Suprapubic skin (tissue), 4 donors: ENCODE results near the gene CAMK1D. TPM values are rescaled to one million over a fixed set of nuclear protein-coding genes. Genes with fewer than 3 reads are reported as not detected.
"Not testable (repeated sequence)": the region's sequence is repeated elsewhere in the genome, so short reads cannot be mapped to it uniquely, and the experiment has no call there.

Source experiments
- DNase-seq, 2 donors: peaks; one replicate each; pipeline ENCODE4 v3.0.0-alpha.2; 2019; ENCODE audit warnings: low spot score in 2 of 2
- H3K27ac ChIP-seq: fragments of 200-600 bp; sonication (generic); one replicate; pipeline ENCODE4 v1.5.1; 2019
- H3K27me3 ChIP-seq: fragments of 200-600 bp; sonication (generic); one replicate; pipeline ENCODE4 v1.5.1; 2019
- H3K36me3 ChIP-seq: fragments of 200-600 bp; sonication (generic); one replicate; pipeline ENCODE4 v1.5.1; 2019
- H3K4me1 ChIP-seq: fragments of 200-600 bp; sonication (generic); one replicate; pipeline ENCODE4 v1.5.1; 2019
- H3K4me3 ChIP-seq: fragments of 200-600 bp; sonication (generic); one replicate; pipeline ENCODE4 v1.5.1; 2019; ENCODE audit warnings: mild to moderate bottlenecking
- H3K9me3 ChIP-seq: fragments of 200-600 bp; sonication (generic); one replicate; pipeline ENCODE4 v1.5.1; 2019
- EP300 ChIP-seq: sonication (generic); formaldehyde crosslinking; IDR thresholded peaks from one replicate; pipeline ENCODE4 v1.6.1; 2017; ENCODE audit warnings: antibody characterized with exemption
- POLR2A ChIP-seq, 2 donors: fragments of 450-650 bp; IDR thresholded peaks; one replicate each; pipeline ENCODE4 v1.6.1; 2017; ENCODE audit warnings: antibody characterized with exemption in 2 of 2, mild to moderate bottlenecking in 2 of 2, moderate library complexity in 2 of 2
- POLR2AphosphoS5 ChIP-seq, 3 donors: sonication (generic); formaldehyde crosslinking; IDR thresholded peaks; one replicate each; pipeline ENCODE4 v1.6.1; 2017; ENCODE audit warnings: antibody characterized with exemption in 3 of 3
- WGBS: methylation state at CpG from one replicate; pipeline ENCODE4 v1.1.5; 2018; 5-methylcytosine and 5-hydroxymethylcytosine counted together
- total RNA-seq, 4 donors: library from RNA; depleted of rRNA; stranded (reverse); fragments of >200 nt; gene quantifications; one replicate each; pipeline ENCODE4 v1.1.0, GENCODE V29; 2016
- TF ChIP-seq, protein P1 (sequence below), 2 donors: fragments of 200-600 bp in 1 of 2; fragments of 450-650 bp in 1 of 2; sonication (generic) in 1 of 2; IDR thresholded peaks; one replicate each; pipeline ENCODE4 v1.5.1; 2016 to 2019; ENCODE audit warnings: antibody characterized with exemption in 2 of 2, mild to moderate bottlenecking in 1 of 2, moderate library complexity in 1 of 2

CAMK1D gene
- total RNA-seq, 4 donors from 2014 or later: 26.4 to 31.3 (median 30.2) TPM

- Histone ChIP-seq H3K27ac (no peak overlapping the region), H3K36me3 (no peaks in the 10 kb centered on the region), H3K4me3 (no peak overlapping the region), H3K4me1 (peaks cover 9% of the 10 kb centered on the region), H3K27me3 (no peaks in the 10 kb centered on the region), H3K9me3 (no peaks in the 10 kb centered on the region)
- no peak for DNase-seq
- TF ChIP-seq POLR2A (IDR thresholded peaks at IDR 0.05): no peak
- 79% methylated on average over 5 of the region's 5 CpGs for WGBS
These were observed 11.1 kb downstream of the CAMK1D start for GRCh38 chr10:12360461-12360860.

DNA sequence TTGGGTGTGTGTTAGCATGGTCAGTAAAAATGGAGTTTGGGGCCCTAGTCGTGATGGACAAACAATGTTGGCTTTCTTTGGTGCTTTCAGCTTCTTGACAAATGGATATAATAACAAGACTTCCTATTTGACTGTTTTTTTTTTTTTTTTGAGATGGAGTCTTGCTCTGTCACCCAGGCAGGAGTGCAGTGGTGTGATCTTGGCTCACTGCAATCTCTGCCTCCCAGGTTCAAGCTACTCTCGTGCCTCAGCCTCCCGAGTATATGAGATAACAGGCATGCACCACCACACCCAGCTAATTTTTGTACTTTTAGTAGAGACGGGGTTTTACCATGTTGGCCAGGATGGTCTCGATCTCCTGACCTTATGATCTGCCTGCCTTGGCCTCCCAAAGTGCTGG lies 11.8 kb downstream of the CAMK1D start:
- not testable (repeated sequence) for H3K4me1 ChIP-seq, H3K36me3 ChIP-seq, H3K27me3 ChIP-seq, H3K9me3 ChIP-seq, H3K4me3 ChIP-seq, H3K27ac ChIP-seq
- WGBS: 92% methylated on average over 5 of the region's 5 CpGs
- DNase-seq: peak in 1 of 2 donors; percentile 7

DNA sequence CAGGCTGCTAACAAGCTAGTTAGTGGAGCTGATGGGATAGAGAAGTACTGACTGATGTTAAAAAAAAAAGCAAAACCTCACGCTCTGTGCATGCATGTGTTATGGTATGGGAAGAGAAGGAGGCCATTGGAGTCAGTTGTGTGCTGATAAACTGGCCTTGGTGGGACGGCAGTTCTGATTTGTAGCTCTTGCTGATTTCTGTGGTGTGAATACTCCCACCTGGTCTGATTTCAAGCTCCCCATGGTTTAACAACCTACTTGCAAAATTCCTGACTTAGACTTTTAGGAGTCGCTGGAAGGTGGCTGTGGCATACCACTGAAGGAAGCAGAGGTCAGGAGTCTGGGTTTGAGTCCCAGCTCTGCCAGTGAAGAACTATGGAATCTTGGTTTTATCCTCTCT lies 15.2 kb downstream of the CAMK1D start:
- DNase-seq: no peak
- H3K9me3 ChIP-seq: no peaks in the 10 kb centered on the region
- no peak overlapping the region for H3K4me3 ChIP-seq
- TF ChIP-seq, protein P1, sequence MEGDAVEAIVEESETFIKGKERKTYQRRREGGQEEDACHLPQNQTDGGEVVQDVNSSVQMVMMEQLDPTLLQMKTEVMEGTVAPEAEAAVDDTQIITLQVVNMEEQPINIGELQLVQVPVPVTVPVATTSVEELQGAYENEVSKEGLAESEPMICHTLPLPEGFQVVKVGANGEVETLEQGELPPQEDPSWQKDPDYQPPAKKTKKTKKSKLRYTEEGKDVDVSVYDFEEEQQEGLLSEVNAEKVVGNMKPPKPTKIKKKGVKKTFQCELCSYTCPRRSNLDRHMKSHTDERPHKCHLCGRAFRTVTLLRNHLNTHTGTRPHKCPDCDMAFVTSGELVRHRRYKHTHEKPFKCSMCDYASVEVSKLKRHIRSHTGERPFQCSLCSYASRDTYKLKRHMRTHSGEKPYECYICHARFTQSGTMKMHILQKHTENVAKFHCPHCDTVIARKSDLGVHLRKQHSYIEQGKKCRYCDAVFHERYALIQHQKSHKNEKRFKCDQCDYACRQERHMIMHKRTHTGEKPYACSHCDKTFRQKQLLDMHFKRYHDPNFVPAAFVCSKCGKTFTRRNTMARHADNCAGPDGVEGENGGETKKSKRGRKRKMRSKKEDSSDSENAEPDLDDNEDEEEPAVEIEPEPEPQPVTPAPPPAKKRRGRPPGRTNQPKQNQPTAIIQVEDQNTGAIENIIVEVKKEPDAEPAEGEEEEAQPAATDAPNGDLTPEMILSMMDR (IDR thresholded peaks at IDR 0.05): no peak
- no peaks in the 10 kb centered on the region for H3K4me1 ChIP-seq
- no peaks in the 10 kb centered on the region for H3K36me3 ChIP-seq
- WGBS: 93% methylated on average over 3 of the region's 3 CpGs
- H3K27me3 ChIP-seq: no peaks in the 10 kb centered on the region
- H3K27ac ChIP-seq: no peak overlapping the region

DNA sequence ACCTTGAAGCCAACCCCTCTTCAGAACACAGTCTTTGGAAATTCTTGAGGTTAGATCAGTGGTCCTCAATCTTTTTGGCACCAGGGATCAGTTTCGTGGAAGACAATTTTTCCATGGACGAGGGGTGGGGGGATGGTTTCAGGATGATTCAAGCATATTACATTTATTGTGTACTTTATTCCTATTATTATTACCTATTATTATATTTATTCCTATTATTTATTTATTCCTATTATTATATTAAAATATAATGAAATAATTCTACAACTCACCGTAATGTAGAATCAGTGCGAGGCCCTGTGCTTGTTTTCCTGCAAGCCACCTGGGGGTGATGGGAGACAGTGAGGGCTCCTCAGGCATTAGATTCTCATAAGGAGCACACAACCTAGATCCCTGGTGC lies 17.9 kb downstream of the CAMK1D start:
- DNase-seq: no peak
- no peaks in the 10 kb centered on the region for H3K9me3 ChIP-seq
- H3K27me3 ChIP-seq: no peaks in the 10 kb centered on the region
- H3K36me3 ChIP-seq: no peaks in the 10 kb centered on the region
- TF ChIP-seq POLR2AphosphoS5 (IDR thresholded peaks at IDR 0.05) (no peak), POLR2A (IDR thresholded peaks at IDR 0.05) (no peak), EP300 (no peak)
- TF ChIP-seq, protein P1 (IDR thresholded peaks at IDR 0.05): no peak
- 89% methylated on average over 4 of the region's 4 CpGs for WGBS
- H3K4me1 ChIP-seq: no peaks in the 10 kb centered on the region
- no peak overlapping the region for H3K4me3 ChIP-seq
- no peak overlapping the region for H3K27ac ChIP-seq

- H3K4me3 ChIP-seq: no peak overlapping the region
- H3K36me3 ChIP-seq: no peaks in the 10 kb centered on the region
- H3K9me3 ChIP-seq: no peaks in the 10 kb centered on the region
- WGBS: 87% methylated on average over 8 of the region's 8 CpGs
- H3K27ac ChIP-seq: no peak overlapping the region
- no peaks in the 10 kb centered on the region for H3K4me1 ChIP-seq
- TF ChIP-seq EP300 (no peak), POLR2A (IDR thresholded peaks at IDR 0.05) (no peak), POLR2AphosphoS5 (IDR thresholded peaks at IDR 0.05) (no peak)
- TF ChIP-seq, protein P1 (IDR thresholded peaks at IDR 0.05): no peak
- no peaks in the 10 kb centered on the region for H3K27me3 ChIP-seq
- DNase-seq: no peak
These were observed 20.6 kb downstream of the CAMK1D start for GRCh38 chr10:12369982-12370381.

- no peaks in the 10 kb centered on the region for H3K27me3 ChIP-seq
- H3K4me1 ChIP-seq: peaks cover 1% of the 10 kb centered on the region
- H3K4me3 ChIP-seq: no peak overlapping the region
- TF ChIP-seq POLR2A (IDR thresholded peaks at IDR 0.05) (no peak), EP300 (no peak), POLR2AphosphoS5 (IDR thresholded peaks at IDR 0.05) (no peak)
- TF ChIP-seq, protein P1 (IDR thresholded peaks at IDR 0.05): no peak
- no peak overlapping the region for H3K27ac ChIP-seq
- WGBS: 92% methylated on average over 10 of the region's 10 CpGs
- DNase-seq: no peak
- H3K9me3 ChIP-seq: no peaks in the 10 kb centered on the region
- H3K36me3 ChIP-seq: no peaks in the 10 kb centered on the region
These were observed 23.5 kb downstream of the CAMK1D start for GRCh38 chr10:12372846-12373245.
